HepG2 (cell line): Measurements from ENCODE around the gene RIMBP3C. TPM values are rescaled to one million over a fixed set of nuclear protein-coding genes. Genes with fewer than 3 reads are reported as not detected.

Source experiments
- AGO2 ChIP-seq: fragments of 200-400 bp; formaldehyde crosslinking; optimal IDR thresholded peaks from 2 replicates; pipeline ENCODE3; 2017; ENCODE audit warnings: mild to moderate bottlenecking, low read depth, low read length, moderate library complexity
- FOXA1 ChIP-seq, 2 experiments: fragments of 450-650 bp in 1 of 2; sonication (generic) in 1 of 2; formaldehyde crosslinking in 1 of 2; IDR thresholded peaks; 2 replicates each; pipeline versions ENCODE4 v1.4.0 to v1.6.1; 2016 to 2020; ENCODE audit warnings: missing genetic modification reagents in 1 of 2
- GTF3A ChIP-seq: sonication (generic); formaldehyde crosslinking; conservative IDR thresholded peaks from 2 replicates; pipeline ENCODE4 v1.4.0; 2020; ENCODE audit warnings: mild to moderate bottlenecking, missing genetic modification reagents
- IKZF4 ChIP-seq: sonication (generic); formaldehyde crosslinking; IDR thresholded peaks from 2 replicates; pipeline ENCODE4 v1.5.1; 2020; ENCODE audit warnings: borderline replicate concordance, mild to moderate bottlenecking, low read depth, missing genetic modification reagents; ENCODE audit errors: not compliant biosample characterization
- KAT8 ChIP-seq: IDR thresholded peaks from 2 replicates; pipeline ENCODE4 v1.6.1; 2016; ENCODE audit warnings: missing genetic modification reagents, missing compliant biosample characterization
- MATR3 ChIP-seq: sonication (generic); formaldehyde crosslinking; IDR thresholded peaks from 2 replicates; pipeline ENCODE4 v1.4.0; 2020; ENCODE audit warnings: missing genetic modification reagents
- MIER3 ChIP-seq: IDR thresholded peaks from 2 replicates; pipeline ENCODE4 v1.6.1; 2016; ENCODE audit warnings: missing compliant biosample characterization, borderline replicate concordance
- NKX3-1 ChIP-seq: sonication (generic); formaldehyde crosslinking; IDR thresholded peaks from 2 replicates; pipeline ENCODE4 v1.5.0; 2020; ENCODE audit warnings: missing genetic modification reagents
- NR2C2 ChIP-seq: sonication (generic); formaldehyde crosslinking; IDR thresholded peaks from 2 replicates; pipeline ENCODE4 v1.4.0; 2020; ENCODE audit warnings: missing genetic modification reagents, mild to moderate bottlenecking, moderate library complexity, borderline replicate concordance
- SATB2 ChIP-seq: sonication (generic); formaldehyde crosslinking; IDR thresholded peaks from 2 replicates; pipeline ENCODE4 v1.5.0; 2020; ENCODE audit warnings: missing genetic modification reagents
- TBX2 ChIP-seq: sonication (generic); formaldehyde crosslinking; IDR thresholded peaks from 2 replicates; pipeline ENCODE4 v1.5.0; 2020; ENCODE audit warnings: missing genetic modification reagents, mild to moderate bottlenecking, borderline replicate concordance
- TBX3 ChIP-seq: fragments of 450-650 bp; IDR thresholded peaks from 2 replicates; pipeline ENCODE4 v1.6.1; 2017; ENCODE audit warnings: antibody characterized with exemption, mild to moderate bottlenecking, inconsistent platforms, borderline replicate concordance
- ZBTB20 ChIP-seq: sonication (generic); formaldehyde crosslinking; IDR thresholded peaks from 2 replicates; pipeline ENCODE4 v1.8.1; 2023; ENCODE audit warnings: missing genetic modification reagents, low read depth, mild to moderate bottlenecking, borderline replicate concordance
- ZMAT3 ChIP-seq: sonication (generic); formaldehyde crosslinking; conservative IDR thresholded peaks from 2 replicates; pipeline ENCODE4 v1.7.0; 2021; ENCODE audit warnings: missing genetic modification reagents
- ZNF230 ChIP-seq: sonication (generic); formaldehyde crosslinking; IDR thresholded peaks from 2 replicates; pipeline ENCODE4 v1.4.0; 2020; ENCODE audit warnings: mild to moderate bottlenecking, missing genetic modification reagents
- polyA plus RNA-seq, 8 experiments: library from polyadenylated mRNA; depleted of rRNA in 3 of 8; stranded (reverse) in 7 of 8; unstranded in 1 of 8; fragments of >200 nt; fragmentation: Illumina TruSeq in 4 of 8; extraction: Trizol in 4 of 8; gene quantifications; 2 replicates each; pipeline versions ENCODE4 v1.2.1 to v1.2.3, GENCODE V29; 2011 to 2016; ENCODE audit warnings: low read depth in 4 of 8, missing spikeins in 1 of 8, mixed read lengths in 1 of 8; ENCODE audit not compliant: insufficient read depth in 1 of 8
- total RNA-seq, 5 experiments: library from RNA; depleted of rRNA; stranded (reverse); fragments of >200 nt; fragmentation: Illumina TruSeq; extraction: Trizol; gene quantifications; 2 replicates each; pipeline ENCODE4 v1.2.3, GENCODE V29; 2016; ENCODE audit warnings: low read depth in 1 of 5
- TF ChIP-seq, protein P1 (sequence below): IDR thresholded peaks from 2 replicates; pipeline ENCODE4 v1.6.1; 2012; ENCODE audit warnings: low read depth, low read length, improper control_type of control experiment
- TF ChIP-seq, protein P2 (sequence below): sonication (generic); formaldehyde crosslinking; IDR thresholded peaks from 2 replicates; pipeline ENCODE4 v1.4.0; 2020; ENCODE audit warnings: missing genetic modification reagents
- TF ChIP-seq, protein P3 (sequence below): IDR thresholded peaks from 2 replicates; pipeline ENCODE4 v1.6.1; 2016; ENCODE audit warnings: missing biosample characterization, missing genetic modification reagents, low read depth
- TF ChIP-seq, protein P4 (sequence below): sonication (generic); IDR thresholded peaks from 2 replicates; pipeline ENCODE4 v1.6.1; 2016; ENCODE audit warnings: low read depth, borderline replicate concordance
- TF ChIP-seq, protein P5 (sequence below): sonication (generic); formaldehyde crosslinking; IDR thresholded peaks from 2 replicates; pipeline ENCODE4 v1.4.0; 2020; ENCODE audit warnings: low read depth, mild to moderate bottlenecking, missing genetic modification reagents

RIMBP3C gene
- total and polyA plus RNA-seq, 2 of the 13 experiments (the other 11 are each of a cell fraction or from before 2014, with no cell fraction given) = 0.15 TPM; not detected in 1

DNA sequence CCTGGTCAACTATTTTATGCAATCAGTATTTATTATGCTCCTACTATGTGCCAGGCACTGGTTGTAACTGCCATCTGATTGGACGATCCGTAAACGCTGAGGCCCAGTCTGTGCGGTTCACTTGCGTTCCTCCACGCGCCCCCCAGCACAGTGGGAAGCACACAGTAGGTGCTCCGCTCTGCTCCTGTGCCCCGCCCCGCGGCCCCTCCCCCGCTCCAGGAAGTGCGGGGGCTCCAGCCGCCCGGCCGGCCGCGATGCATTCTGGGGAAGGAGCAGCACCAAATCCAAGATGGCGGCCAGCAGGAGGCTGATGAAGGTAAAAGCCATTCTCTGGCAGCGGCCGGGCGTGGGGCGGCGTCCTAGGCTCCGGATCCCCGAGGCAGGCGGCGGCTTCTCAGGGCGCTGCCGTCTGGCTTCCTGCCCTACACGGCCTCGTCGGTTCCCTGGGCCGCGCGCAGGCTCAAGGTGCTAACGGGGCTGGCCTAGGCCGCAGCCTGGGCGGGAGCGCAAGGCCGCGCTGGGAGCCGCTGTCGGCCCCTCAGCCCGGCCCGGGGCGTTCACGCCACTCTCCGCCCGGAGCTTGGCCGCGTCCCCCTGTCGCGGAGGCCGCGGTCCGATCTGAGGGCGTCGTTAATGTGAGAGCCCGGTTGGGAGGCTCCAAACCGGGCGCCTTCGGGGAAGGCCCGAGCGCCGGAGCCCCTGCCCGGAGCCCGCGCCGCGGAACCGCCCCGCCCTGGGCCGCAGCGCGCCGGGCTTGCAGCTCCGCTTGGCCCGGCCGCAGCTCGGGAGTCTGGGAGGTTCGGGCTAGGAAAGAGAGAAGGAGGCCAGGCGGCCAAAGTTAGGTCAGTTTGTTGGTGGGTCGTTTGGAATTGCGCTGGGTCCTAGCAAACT lies 16.4 kb upstream of the RIMBP3C start, which contains the start of gene UBE2L3 (continued):
- TF ChIP-seq AGO2 = peak; percentile 76
- peak; percentile 45; the same call in 1 of the 2 replicates for TF ChIP-seq MIER3 (CRISPR knock-in tag)
- TF ChIP-seq NR2C2 (CRISPR knock-in tag) = peak; percentile 49
- no peak for TF ChIP-seq MATR3 (CRISPR knock-in tag)
- TF ChIP-seq ZBTB20 (CRISPR knock-in tag) = peak; percentile 42; the same call in 1 of the 2 replicates
- TF ChIP-seq, protein P1, sequence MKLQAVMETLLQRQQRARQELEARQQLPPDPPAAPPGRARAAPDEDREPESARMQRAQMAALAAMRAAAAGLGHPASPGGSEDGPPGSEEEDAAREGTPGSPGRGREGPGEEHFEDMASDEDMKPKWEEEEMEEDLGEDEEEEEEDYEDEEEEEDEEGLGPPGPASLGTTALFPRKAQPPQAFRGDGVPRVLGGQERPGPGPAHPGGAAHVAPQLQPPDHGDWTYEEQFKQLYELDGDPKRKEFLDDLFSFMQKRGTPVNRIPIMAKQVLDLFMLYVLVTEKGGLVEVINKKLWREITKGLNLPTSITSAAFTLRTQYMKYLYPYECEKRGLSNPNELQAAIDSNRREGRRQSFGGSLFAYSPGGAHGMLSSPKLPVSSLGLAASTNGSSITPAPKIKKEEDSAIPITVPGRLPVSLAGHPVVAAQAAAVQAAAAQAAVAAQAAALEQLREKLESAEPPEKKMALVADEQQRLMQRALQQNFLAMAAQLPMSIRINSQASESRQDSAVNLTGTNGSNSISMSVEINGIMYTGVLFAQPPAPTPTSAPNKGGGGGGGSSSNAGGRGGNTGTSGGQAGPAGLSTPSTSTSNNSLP = no peak
- peak; percentile 24; the same call in 1 of the 2 replicates for TF ChIP-seq ZMAT3 (CRISPR knock-in tag)
- TF ChIP-seq, protein P2, sequence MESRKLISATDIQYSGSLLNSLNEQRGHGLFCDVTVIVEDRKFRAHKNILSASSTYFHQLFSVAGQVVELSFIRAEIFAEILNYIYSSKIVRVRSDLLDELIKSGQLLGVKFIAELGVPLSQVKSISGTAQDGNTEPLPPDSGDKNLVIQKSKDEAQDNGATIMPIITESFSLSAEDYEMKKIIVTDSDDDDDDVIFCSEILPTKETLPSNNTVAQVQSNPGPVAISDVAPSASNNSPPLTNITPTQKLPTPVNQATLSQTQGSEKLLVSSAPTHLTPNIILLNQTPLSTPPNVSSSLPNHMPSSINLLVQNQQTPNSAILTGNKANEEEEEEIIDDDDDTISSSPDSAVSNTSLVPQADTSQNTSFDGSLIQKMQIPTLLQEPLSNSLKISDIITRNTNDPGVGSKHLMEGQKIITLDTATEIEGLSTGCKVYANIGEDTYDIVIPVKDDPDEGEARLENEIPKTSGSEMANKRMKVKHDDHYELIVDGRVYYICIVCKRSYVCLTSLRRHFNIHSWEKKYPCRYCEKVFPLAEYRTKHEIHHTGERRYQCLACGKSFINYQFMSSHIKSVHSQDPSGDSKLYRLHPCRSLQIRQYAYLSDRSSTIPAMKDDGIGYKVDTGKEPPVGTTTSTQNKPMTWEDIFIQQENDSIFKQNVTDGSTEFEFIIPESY = peak; percentile 47; the same call in 1 of the 2 replicates
- TF ChIP-seq, protein P3, sequence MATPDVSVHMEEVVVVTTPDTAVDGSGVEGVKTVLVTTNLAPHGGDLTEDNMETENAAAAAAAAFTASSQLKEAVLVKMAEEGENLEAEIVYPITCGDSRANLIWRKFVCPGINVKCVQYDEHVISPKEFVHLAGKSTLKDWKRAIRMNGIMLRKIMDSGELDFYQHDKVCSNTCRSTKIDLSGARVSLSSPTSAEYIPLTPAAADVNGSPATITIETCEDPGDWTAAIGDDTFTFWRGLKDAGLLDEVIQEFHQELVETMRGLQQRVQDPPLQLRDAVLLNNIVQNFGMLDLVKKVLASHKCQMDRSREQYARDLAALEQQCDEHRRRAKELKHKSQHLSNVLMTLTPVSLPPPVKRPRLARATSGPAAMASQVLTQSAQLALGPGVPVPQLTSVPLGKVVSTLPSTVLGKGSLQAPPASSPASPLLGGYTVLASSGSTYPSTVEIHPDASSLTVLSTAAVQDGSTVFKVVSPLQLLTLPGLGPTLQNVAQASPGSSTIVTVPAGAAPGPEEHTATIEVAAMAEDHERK (CRISPR knock-in tag) = no peak
- no peak; the same call in 1 of the 2 replicates for TF ChIP-seq ZNF230 (CRISPR knock-in tag)
- TF ChIP-seq IKZF4 (CRISPR knock-in tag) = peak; percentile 72
- TF ChIP-seq TBX3 = no peak
- TF ChIP-seq NKX3-1 = peak; percentile 73; the same call in 1 of the 2 replicates
- TF ChIP-seq GTF3A (CRISPR knock-in tag) = no peak
- TF ChIP-seq, protein P4, sequence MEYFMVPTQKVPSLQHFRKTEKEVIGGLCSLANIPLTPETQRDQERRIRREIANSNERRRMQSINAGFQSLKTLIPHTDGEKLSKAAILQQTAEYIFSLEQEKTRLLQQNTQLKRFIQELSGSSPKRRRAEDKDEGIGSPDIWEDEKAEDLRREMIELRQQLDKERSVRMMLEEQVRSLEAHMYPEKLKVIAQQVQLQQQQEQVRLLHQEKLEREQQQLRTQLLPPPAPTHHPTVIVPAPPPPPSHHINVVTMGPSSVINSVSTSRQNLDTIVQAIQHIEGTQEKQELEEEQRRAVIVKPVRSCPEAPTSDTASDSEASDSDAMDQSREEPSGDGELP = peak; percentile 58; the same call in 1 of the 2 replicates
- no peak for TF ChIP-seq FOXA1 (IDR thresholded peaks at IDR 0.05)
- 0 out of 2 replicates have a peak, but pooled peaks have one; percentile 3 for TF ChIP-seq FOXA1 (CRISPR knock-in tag; IDR thresholded peaks at IDR 0.05)
- TF ChIP-seq KAT8 = peak; percentile 86
- TF ChIP-seq SATB2 (CRISPR knock-in tag) = peak; percentile 91
- TF ChIP-seq, protein P5, sequence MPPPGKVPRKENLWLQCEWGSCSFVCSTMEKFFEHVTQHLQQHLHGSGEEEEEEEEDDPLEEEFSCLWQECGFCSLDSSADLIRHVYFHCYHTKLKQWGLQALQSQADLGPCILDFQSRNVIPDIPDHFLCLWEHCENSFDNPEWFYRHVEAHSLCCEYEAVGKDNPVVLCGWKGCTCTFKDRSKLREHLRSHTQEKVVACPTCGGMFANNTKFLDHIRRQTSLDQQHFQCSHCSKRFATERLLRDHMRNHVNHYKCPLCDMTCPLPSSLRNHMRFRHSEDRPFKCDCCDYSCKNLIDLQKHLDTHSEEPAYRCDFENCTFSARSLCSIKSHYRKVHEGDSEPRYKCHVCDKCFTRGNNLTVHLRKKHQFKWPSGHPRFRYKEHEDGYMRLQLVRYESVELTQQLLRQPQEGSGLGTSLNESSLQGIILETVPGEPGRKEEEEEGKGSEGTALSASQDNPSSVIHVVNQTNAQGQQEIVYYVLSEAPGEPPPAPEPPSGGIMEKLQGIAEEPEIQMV = peak; percentile 67
- peak; percentile 69 for TF ChIP-seq TBX2
